ENCODE results near the gene TTLL10.

- no peak for TF ChIP-seq POLR2A (IDR thresholded peaks at IDR 0.05)
- TF ChIP-seq CTCF (IDR thresholded peaks at IDR 0.05): no peak
Measured at GRCh38 chr1:1226566-1227362, 53.1 kb downstream of the TTLL10 start.

Measured in transverse colon (tissue), 3 donors.